ENCODE results near the gene CTPS2.
"Not testable (repeated sequence)": the region's sequence is repeated elsewhere in the genome, so short reads cannot be mapped to it uniquely, and the experiment has no call there.

The CTPS2 gene

GRCh38 chrX:16604337-16604736 lies 108.1 kb downstream of the CTPS2 start:
- Histone ChIP-seq H3K36me3 (ENCODE audit: insufficient read depth, low read length) (peaks cover 39% of the 10 kb centered on the region), H2AFZ (ENCODE audit: low read length) (no peak overlapping the region), H3K4me3 (ENCODE audit: low read depth, low read length, poor library complexity, severe bottlenecking) (no peak overlapping the region), H3K9me2 (ENCODE audit: low read depth, low read length) (no peaks in the 10 kb centered on the region), H4K20me1 (ENCODE audit: insufficient read depth, low read length) (no peaks in the 10 kb centered on the region), H3K27me3 (ENCODE audit: insufficient read depth, low read length) (no peaks in the 10 kb centered on the region), H3K79me2 (ENCODE audit: insufficient read depth, low read length) (no peaks in the 10 kb centered on the region), H3K27ac (ENCODE audit: low read depth, low read length, poor library complexity, severe bottlenecking) (peak overlapping the region; percentile 27), H3K4me2 (ENCODE audit: low read length) (no peak overlapping the region), H3K9ac (ENCODE audit: low read length) (no peak overlapping the region), H3K4me1 (ENCODE audit: insufficient read depth, low read length, severe bottlenecking) (peaks cover 17% of the 10 kb centered on the region), H3K9me3 (ENCODE audit: low read length) (no peaks in the 10 kb centered on the region), H3F3A (ENCODE audit: insufficient read depth, low read length) (no peaks in the 10 kb centered on the region)
- TF ChIP-seq, protein P1, sequence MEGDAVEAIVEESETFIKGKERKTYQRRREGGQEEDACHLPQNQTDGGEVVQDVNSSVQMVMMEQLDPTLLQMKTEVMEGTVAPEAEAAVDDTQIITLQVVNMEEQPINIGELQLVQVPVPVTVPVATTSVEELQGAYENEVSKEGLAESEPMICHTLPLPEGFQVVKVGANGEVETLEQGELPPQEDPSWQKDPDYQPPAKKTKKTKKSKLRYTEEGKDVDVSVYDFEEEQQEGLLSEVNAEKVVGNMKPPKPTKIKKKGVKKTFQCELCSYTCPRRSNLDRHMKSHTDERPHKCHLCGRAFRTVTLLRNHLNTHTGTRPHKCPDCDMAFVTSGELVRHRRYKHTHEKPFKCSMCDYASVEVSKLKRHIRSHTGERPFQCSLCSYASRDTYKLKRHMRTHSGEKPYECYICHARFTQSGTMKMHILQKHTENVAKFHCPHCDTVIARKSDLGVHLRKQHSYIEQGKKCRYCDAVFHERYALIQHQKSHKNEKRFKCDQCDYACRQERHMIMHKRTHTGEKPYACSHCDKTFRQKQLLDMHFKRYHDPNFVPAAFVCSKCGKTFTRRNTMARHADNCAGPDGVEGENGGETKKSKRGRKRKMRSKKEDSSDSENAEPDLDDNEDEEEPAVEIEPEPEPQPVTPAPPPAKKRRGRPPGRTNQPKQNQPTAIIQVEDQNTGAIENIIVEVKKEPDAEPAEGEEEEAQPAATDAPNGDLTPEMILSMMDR (IDR thresholded peaks at IDR 0.05; ENCODE audit: low read length), result no peak
- TF ChIP-seq EZH2 (IDR thresholded peaks at IDR 0.05; ENCODE audit: borderline replicate concordance, low read length), result no peak

DNA sequence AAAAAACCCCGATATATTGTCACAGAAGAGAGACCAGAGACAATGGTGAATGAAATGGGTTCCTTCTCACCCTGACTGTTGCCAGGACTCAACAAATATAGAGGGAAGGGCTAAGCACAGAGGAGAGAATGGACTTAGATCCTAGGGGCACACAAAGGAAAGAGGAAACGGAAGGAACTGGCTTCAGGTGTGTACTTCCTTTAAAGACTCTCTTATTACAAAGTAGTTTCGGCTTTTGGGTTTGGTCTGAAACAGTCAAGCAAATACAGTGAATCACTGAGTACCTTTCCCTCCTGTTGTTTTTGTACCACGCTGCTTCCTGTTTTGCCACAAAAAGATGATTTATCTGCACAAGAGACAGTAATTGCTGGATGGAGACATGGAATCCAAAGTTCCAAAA lies 108.6 kb downstream of the CTPS2 start:
- Histone ChIP-seq H3K79me2 (ENCODE audit: insufficient read depth, low read length) (no peaks in the 10 kb centered on the region), H3K4me1 (ENCODE audit: insufficient read depth, low read length, severe bottlenecking) (peaks cover 17% of the 10 kb centered on the region), H3K9me3 (ENCODE audit: low read length) (no peaks in the 10 kb centered on the region), H3K4me2 (ENCODE audit: low read length) (no peak overlapping the region; the same call in 1 of the 2 replicates), H3K4me3 (ENCODE audit: low read depth, low read length, poor library complexity, severe bottlenecking) (no peak overlapping the region), H3K27me3 (ENCODE audit: insufficient read depth, low read length) (no peaks in the 10 kb centered on the region), H3F3A (ENCODE audit: insufficient read depth, low read length) (no peaks in the 10 kb centered on the region), H3K36me3 (ENCODE audit: insufficient read depth, low read length) (peaks cover 37% of the 10 kb centered on the region), H3K9ac (ENCODE audit: low read length) (no peak overlapping the region), H4K20me1 (ENCODE audit: insufficient read depth, low read length) (no peaks in the 10 kb centered on the region), H3K27ac (ENCODE audit: low read depth, low read length, poor library complexity, severe bottlenecking) (peak overlapping the region; percentile 27), H2AFZ (ENCODE audit: low read length) (no peak overlapping the region), H3K9me2 (ENCODE audit: low read depth, low read length) (no peaks in the 10 kb centered on the region)
- TF ChIP-seq, protein P1 (IDR thresholded peaks at IDR 0.05; ENCODE audit: low read length), result no peak
- no peak for TF ChIP-seq EZH2 (IDR thresholded peaks at IDR 0.05; ENCODE audit: borderline replicate concordance, low read length)

DNA sequence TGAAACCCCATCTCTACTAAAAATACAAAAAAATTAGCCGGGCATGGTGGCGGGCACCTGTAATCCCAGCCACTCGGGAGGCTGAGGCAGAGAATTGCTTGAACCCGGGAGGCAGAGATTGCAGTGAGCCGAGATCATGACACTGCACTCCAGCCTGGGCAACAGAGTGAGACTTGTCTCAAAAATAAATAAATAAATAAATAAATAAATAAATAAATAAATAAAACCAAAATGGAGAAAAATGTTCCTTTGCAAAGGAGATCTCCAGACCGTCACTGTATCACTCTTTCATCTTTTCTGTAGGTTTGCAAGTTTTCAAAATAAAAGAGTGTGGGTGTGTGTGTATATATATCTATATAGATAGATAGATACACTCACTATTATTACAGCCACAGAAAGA lies 109.2 kb downstream of the CTPS2 start:
- H3K79me2 ChIP-seq (ENCODE audit: insufficient read depth, low read length); H3F3A ChIP-seq (ENCODE audit: insufficient read depth, low read length); H4K20me1 ChIP-seq (ENCODE audit: insufficient read depth, low read length); H3K4me3 ChIP-seq (ENCODE audit: low read depth, low read length, poor library complexity, severe bottlenecking); H3K4me2 ChIP-seq (ENCODE audit: low read length); H3K9me2 ChIP-seq (ENCODE audit: low read depth, low read length); H3K9me3 ChIP-seq (ENCODE audit: low read length); H2AFZ ChIP-seq (ENCODE audit: low read length); H3K27me3 ChIP-seq (ENCODE audit: insufficient read depth, low read length); H3K27ac ChIP-seq (ENCODE audit: low read depth, low read length, poor library complexity, severe bottlenecking); H3K9ac ChIP-seq (ENCODE audit: low read length): not testable (repeated sequence)
- peaks cover 17% of the 10 kb centered on the region for H3K4me1 ChIP-seq (ENCODE audit: insufficient read depth, low read length, severe bottlenecking)
- H3K36me3 ChIP-seq (ENCODE audit: insufficient read depth, low read length), result peaks cover 37% of the 10 kb centered on the region

DNA sequence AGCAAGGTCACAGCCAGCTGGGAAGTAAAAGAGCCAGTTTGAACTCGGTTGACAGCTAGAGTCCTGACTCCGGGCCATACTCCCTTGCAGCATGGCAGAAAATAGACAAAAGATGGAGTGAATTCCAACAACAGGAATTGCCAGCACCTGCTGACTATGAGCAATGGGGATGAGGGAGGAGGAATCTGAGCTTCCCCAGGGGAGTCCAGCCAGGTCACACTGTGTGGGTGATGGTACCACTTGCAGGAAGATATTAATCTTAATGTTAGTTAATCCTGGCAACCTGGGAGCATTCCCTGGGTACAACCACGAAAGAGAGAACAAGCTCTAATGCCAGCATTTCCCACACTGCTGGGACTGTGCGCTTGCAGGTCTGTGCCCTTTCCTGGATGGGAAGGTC lies 110.6 kb downstream of the CTPS2 start:
- no peak for TF ChIP-seq EZH2 (IDR thresholded peaks at IDR 0.05; ENCODE audit: borderline replicate concordance, low read length)
- TF ChIP-seq, protein P1 (IDR thresholded peaks at IDR 0.05; ENCODE audit: low read length), result no peak
- Histone ChIP-seq H4K20me1 (ENCODE audit: insufficient read depth, low read length) (no peaks in the 10 kb centered on the region), H3K27me3 (ENCODE audit: insufficient read depth, low read length) (no peaks in the 10 kb centered on the region), H3K9ac (ENCODE audit: low read length) (no peak overlapping the region), H3K79me2 (ENCODE audit: insufficient read depth, low read length) (no peaks in the 10 kb centered on the region), H3F3A (ENCODE audit: insufficient read depth, low read length) (no peaks in the 10 kb centered on the region), H2AFZ (ENCODE audit: low read length) (no peak overlapping the region), H3K4me3 (ENCODE audit: low read depth, low read length, poor library complexity, severe bottlenecking) (no peak overlapping the region), H3K4me1 (ENCODE audit: insufficient read depth, low read length, severe bottlenecking) (peaks cover 17% of the 10 kb centered on the region), H3K4me2 (ENCODE audit: low read length) (no peak overlapping the region), H3K27ac (ENCODE audit: low read depth, low read length, poor library complexity, severe bottlenecking) (no peak overlapping the region), H3K36me3 (ENCODE audit: insufficient read depth, low read length) (peaks cover 28% of the 10 kb centered on the region), H3K9me3 (ENCODE audit: low read length) (no peaks in the 10 kb centered on the region), H3K9me2 (ENCODE audit: low read depth, low read length) (no peaks in the 10 kb centered on the region)

Measured in OCI-LY1 (cell line).